MM.1S (cell line): ENCODE results near the gene SSH3.

Experiments
- CTCF ChIP-seq: fragments of 300-600 bp; sonication (generic); IDR thresholded peaks from 2 replicates; pipeline ENCODE4 v1.5.1; 2016; ENCODE audit warnings: antibody characterized with exemption, low read length, mixed read lengths
- EZH2 ChIP-seq: fragments of 300-600 bp; sonication (generic); optimal IDR thresholded peaks from 2 replicates; pipeline ENCODE3; 2017; ENCODE audit warnings: low read depth, mild to moderate bottlenecking, antibody characterized with exemption, low read length, mixed read lengths
- EZH2phosphoT487 ChIP-seq: fragments of 300-600 bp; sonication (generic); IDR thresholded peaks from 2 replicates; pipeline ENCODE4 v1.6.1; 2018; ENCODE audit warnings: antibody characterized with exemption, low read length

- TF ChIP-seq CTCF: no peak
- TF ChIP-seq EZH2phosphoT487: no peak
- no peak for TF ChIP-seq EZH2
Observed at GRCh38 chr11:67278939-67279588, 24.3 kb upstream of the SSH3 start.
